C4-2B (cell line): Measurements from ENCODE around the gene OLFM1.

Experiments used
- H3K27ac ChIP-seq: fragments of 450-650 bp; 2 replicates; pipeline ENCODE4 v1.5.1; 2017
- ZFX ChIP-seq: fragments of 450-650 bp; IDR thresholded peaks from 2 replicates; pipeline ENCODE4 v1.6.1; 2017
- TF ChIP-seq, protein P1 (sequence below): fragments of 450-650 bp; conservative IDR thresholded peaks from 2 replicates; pipeline ENCODE4 v1.5.1; 2017; ENCODE audit warnings: mild to moderate bottlenecking

OLFM1 gene

DNA sequence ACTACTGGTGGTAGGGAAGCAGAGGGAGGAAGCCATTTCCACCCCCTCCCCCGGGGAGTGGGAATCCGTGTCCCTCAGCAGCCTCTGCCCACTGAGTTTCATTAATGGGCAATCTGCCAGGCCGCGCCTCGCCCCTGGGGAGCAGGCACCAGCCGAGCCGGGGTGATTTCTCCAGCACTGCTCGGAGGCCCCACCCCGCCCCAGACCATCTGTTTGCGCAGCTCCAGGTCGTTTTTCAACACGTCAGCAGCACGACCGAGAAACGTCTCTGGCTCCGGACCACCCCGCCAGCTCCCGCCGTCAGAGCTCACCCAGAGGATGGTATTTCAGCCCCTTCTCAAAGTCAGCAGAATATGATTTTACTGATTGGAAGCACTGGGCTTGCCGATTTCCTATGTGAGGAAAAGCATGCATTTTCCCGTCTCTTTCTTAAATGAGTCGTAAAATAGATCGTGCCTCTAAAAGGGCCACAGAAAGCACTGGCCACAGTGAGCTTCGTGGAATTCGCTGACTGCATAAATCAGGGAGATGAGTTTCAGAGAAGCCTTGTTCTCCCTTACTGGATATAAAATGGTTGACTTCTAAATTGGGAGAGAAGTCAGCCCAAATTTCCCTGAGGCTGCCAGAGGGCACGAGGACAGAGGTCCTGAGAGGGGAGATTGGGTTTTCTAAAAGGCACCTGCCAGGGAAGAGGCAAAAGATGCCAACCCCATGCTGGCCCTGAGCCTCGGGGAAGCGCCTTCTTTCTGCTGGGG lies 47.0 kb downstream of the OLFM1 start:
- no peak for TF ChIP-seq ZFX
- TF ChIP-seq, protein P1, sequence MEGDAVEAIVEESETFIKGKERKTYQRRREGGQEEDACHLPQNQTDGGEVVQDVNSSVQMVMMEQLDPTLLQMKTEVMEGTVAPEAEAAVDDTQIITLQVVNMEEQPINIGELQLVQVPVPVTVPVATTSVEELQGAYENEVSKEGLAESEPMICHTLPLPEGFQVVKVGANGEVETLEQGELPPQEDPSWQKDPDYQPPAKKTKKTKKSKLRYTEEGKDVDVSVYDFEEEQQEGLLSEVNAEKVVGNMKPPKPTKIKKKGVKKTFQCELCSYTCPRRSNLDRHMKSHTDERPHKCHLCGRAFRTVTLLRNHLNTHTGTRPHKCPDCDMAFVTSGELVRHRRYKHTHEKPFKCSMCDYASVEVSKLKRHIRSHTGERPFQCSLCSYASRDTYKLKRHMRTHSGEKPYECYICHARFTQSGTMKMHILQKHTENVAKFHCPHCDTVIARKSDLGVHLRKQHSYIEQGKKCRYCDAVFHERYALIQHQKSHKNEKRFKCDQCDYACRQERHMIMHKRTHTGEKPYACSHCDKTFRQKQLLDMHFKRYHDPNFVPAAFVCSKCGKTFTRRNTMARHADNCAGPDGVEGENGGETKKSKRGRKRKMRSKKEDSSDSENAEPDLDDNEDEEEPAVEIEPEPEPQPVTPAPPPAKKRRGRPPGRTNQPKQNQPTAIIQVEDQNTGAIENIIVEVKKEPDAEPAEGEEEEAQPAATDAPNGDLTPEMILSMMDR, result no peak
- no peak overlapping the region for H3K27ac ChIP-seq

DNA sequence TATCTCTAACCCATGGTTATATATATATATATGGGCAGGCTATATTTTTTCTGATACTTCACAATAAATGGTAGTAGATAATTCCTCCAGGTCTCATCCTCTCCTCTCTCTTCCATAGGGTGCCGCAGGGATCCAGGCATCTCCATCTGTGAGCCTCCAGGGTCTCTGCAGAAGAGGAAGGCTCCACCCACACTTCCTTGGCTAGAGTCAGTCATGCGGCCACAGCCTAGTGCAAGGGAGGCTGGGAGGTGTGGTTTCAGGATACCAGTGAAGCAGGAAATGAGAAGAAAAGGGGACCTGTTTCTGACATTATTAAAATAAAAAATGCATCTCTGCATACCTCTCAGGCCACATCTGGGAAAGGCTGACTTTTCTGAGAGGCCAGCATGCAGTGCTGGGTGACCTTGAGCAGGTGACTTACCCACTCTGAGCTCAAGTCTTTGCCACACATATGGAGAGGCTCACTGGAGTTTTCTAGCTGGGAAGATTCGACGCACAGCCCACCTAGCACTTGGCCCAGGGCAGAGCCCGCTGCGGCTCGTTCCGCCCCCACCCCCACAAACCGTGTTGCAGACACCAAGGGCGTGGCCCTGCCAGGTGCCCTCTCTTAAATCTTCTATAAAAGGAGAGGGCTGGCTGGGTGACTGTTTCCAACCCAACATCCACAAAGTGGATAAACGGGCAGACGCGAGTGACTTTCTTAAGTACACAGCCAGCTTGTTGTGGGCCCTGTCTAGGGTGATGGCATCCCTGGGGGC lies 47.9 kb downstream of the OLFM1 start:
- no peak for TF ChIP-seq ZFX
- TF ChIP-seq, protein P1, result no peak
- H3K27ac ChIP-seq, result no peak overlapping the region

DNA sequence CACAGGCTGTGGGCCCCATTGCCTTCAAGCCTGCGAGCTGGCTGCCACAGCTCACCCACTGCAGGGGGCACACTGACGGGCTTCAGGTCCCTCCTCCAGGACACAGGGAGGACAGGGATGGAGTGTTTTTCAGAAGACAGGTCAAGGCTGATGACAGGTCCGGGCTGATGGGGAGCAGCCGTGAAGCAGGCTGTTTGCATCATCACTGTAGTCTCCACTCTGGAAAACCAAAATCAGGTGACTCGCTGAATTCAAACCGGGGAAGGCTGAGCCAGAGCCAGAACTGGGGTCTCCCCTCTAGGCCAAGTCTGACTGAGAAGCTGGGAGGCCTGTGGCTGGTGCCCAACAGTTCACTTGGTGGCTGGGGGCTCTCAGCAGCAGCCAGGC lies 48.5 kb downstream of the OLFM1 start:
- no peak overlapping the region for H3K27ac ChIP-seq

DNA sequence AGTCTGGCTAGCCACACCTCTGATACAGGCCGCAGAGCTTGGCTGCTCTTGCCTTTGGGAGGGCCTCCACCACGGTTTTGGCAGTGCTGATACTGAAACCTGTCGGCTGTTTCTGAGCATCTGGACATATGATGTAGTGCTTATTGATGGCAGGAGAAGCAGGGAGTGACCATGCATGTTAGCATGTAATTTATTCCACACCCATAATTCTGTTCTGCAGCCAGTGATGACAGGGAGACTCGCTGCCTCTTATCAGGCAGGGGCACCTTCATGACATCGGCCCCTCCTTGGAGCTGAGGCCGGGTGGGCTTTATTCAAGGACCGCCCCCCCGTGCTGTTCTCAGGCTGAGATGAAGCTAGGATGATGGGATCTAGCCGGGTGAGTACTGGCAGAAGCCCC lies 49.0 kb downstream of the OLFM1 start:
- H3K27ac ChIP-seq, result no peak overlapping the region
- TF ChIP-seq ZFX, result no peak
- TF ChIP-seq, protein P1, result no peak

More for the DNA sequence above, 48.5 kb downstream of the OLFM1 start:
- TF ChIP-seq ZFX, result no peak
- TF ChIP-seq, protein P1, result no peak

DNA sequence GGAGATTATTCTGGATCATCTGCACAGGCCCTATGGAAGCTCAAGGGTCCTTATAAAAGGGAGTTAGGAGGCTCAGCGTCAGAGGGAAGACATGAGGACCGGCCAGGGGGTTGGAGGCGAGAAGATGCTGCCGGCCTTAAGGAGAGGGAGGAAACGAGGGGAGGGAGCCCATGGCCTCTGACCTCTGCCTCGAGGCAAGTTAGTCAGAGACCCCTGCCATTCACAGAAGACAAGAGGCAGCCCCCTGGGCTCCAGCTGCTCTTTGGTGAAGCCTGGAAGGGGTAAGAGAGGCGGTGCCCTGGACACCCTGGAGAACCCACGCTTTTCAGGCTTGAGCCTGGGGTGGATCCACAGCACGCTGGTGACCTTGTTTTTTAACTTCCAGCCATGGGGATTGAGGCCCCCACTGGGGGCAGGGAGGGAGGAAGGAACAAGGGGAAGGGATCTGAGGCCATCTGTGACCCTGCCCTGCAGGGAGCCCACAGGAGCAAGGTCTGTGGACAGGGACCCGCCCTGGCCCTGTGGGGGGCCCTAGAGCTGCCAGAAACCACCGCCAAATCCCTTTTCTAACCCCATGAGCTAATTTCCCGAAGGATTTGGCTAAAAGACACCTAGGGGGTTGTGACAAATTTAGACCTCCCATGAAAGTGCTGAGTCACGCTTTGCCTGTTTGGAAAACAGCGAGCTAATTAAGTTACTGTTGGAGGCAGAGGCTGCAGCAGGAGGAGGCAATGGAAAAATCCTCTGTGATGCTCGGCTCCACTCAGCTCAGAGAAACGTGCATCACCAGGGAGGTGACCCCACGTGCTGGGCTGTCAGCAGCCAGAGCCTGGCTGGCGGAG lies 49.7 kb downstream of the OLFM1 start:
- no peak for TF ChIP-seq ZFX
- TF ChIP-seq, protein P1, result no peak
- peak overlapping the region; percentile 2; the same call in 1 of the 2 replicates for H3K27ac ChIP-seq

DNA sequence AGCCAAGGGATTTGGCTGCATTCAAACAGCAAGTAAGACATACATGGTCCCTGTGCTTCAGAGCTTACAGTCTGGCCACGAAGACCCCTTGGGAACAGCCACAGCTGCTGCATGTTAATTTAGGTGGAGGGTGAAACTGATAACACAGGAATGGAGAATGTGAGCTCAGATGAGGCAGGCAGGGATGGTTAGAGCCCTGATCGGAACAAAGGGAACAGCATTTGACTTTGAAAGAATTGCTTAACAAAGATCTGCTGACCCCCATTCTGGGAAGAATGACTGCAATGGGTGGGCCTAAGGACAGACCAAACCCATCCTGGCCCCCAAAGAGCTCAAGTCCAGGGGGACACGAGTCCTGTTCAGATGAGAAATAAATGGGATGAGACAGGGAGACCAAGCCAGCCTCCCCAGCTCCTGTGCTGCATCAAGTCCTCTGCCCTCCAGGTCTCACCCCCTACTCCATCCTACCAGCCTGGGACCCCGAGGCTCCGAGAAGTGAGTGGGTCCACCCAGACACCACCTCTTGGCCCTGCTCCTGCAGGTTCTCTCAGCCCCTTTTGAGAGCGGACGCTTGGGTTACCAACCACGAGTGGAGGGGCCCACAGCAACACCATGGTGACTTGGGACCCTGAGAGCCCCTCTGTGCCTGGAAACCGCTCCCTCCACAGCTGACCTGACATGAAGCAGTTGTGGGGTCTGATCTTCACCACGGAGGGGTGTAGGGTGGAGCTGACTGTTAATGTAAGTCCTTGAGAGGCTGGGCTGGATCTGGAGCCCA lies 50.8 kb downstream of the OLFM1 start:
- H3K27ac ChIP-seq, result no peak overlapping the region
- TF ChIP-seq ZFX, result no peak
- TF ChIP-seq, protein P1, result no peak
